Measurements from ENCODE around the gene SCGB1C2. TPM values are rescaled to one million over a fixed set of nuclear protein-coding genes. Genes with fewer than 3 reads are reported as not detected.
"Not testable (repeated sequence)": the region's sequence is repeated elsewhere in the genome, so short reads cannot be mapped to it uniquely, and the experiment has no call there.

Gene SCGB1C2
- total and polyA plus RNA-seq, 2 experiments from 2014 or later: not detected

- H3K27ac ChIP-seq; in situ Hi-C loops (cut with MboI); DNase-seq; H3K4me3 ChIP-seq; H3K4me2 ChIP-seq (ENCODE audit: unreplicated experiment); H3K36me3 ChIP-seq (ENCODE audit: low read depth); H3K79me2 ChIP-seq (ENCODE audit: insufficient read depth); H2AFZ ChIP-seq; H3K9me2 ChIP-seq (ENCODE audit: insufficient read depth); H3K9me3 ChIP-seq (ENCODE audit: low read depth); H4K20me1 ChIP-seq (ENCODE audit: insufficient read depth); H3K4me1 ChIP-seq (ENCODE audit: insufficient read depth); H3F3A ChIP-seq (ENCODE audit: insufficient read depth); H3K27me3 ChIP-seq (replicated peaks; ENCODE audit: insufficient read depth); H3K9ac ChIP-seq: not testable (repeated sequence)
- whole genome bisulfite sequencing, 2 experiments (ENCODE audit: low coverage in 1 of 2, low lambda C conversion rate in 2 of 2, missing lambda C conversion rate in 2 of 2): 2 to 4% methylated on average over 4 of the region's 4 CpGs
Measured at GRCh38 chr17:136531-136930, 838 bp upstream of the SCGB1C2 start.

GRCh38 chr17:139401-140205, 2.2 kb downstream of the SCGB1C2 start:
- H3F3A ChIP-seq (ENCODE audit: insufficient read depth); H3K9me2 ChIP-seq (ENCODE audit: insufficient read depth); H4K20me1 ChIP-seq (ENCODE audit: insufficient read depth); H3K4me2 ChIP-seq (ENCODE audit: unreplicated experiment); H3K27me3 ChIP-seq (replicated peaks; ENCODE audit: insufficient read depth); H3K4me3 ChIP-seq; H3K9ac ChIP-seq; DNase-seq; in situ Hi-C loops (cut with MboI); H3K36me3 ChIP-seq (ENCODE audit: low read depth); H3K4me1 ChIP-seq (ENCODE audit: insufficient read depth); H2AFZ ChIP-seq; H3K79me2 ChIP-seq (ENCODE audit: insufficient read depth); H3K27ac ChIP-seq; H3K9me3 ChIP-seq (ENCODE audit: low read depth): not testable (repeated sequence)
- WGBS, 2 experiments (ENCODE audit: low coverage in 1 of 2, low lambda C conversion rate in 2 of 2, missing lambda C conversion rate in 2 of 2): 45 to 50% methylated on average over 10 to 15 of the region's 22 CpGs

- TF ChIP-seq EZH2phosphoT487 (IDR thresholded peaks at IDR 0.05; ENCODE audit: insufficient read depth, low read depth): no peak
- TF ChIP-seq EZH2 (IDR thresholded peaks at IDR 0.05; ENCODE audit: insufficient read depth, poor library complexity, severe bottlenecking): no peak
- no peaks in the 10 kb centered on the region for H3K27me3 ChIP-seq (replicated peaks; ENCODE audit: insufficient read depth)
- DNase-seq: peak; percentile 59
- in situ Hi-C loops (cut with MboI): no loop called here
- H2AFZ ChIP-seq: no peak overlapping the region
- H3F3A ChIP-seq (ENCODE audit: insufficient read depth): 0 out of 2 replicates have a peak, but pooled peaks cover 9% of the 10 kb centered on the region
- no peak overlapping the region for H3K4me3 ChIP-seq
- H3K9me2 ChIP-seq (ENCODE audit: insufficient read depth): no peaks in the 10 kb centered on the region
- no peaks in the 10 kb centered on the region for H3K4me1 ChIP-seq (ENCODE audit: insufficient read depth)
- H3K79me2 ChIP-seq (ENCODE audit: insufficient read depth): no peaks in the 10 kb centered on the region
- H3K9ac ChIP-seq: no peak overlapping the region
- H3K4me2 ChIP-seq (ENCODE audit: unreplicated experiment): no peak overlapping the region
- WGBS, 2 experiments (ENCODE audit: low coverage in 1 of 2, low lambda C conversion rate in 2 of 2, missing lambda C conversion rate in 2 of 2): 88 to 92% methylated on average over 22 to 23 of the region's 23 CpGs
- H4K20me1 ChIP-seq (ENCODE audit: insufficient read depth): no peaks in the 10 kb centered on the region
- H3K36me3 ChIP-seq (ENCODE audit: low read depth): no peaks in the 10 kb centered on the region
- no peaks in the 10 kb centered on the region for H3K9me3 ChIP-seq (ENCODE audit: low read depth)
- H3K27ac ChIP-seq: no peak overlapping the region
Measured at GRCh38 chr17:142102-142661, 4.8 kb downstream of the SCGB1C2 start.

GRCh38 chr17:142876-143784, 5.8 kb downstream of the SCGB1C2 start:
- Histone ChIP-seq H4K20me1 (ENCODE audit: insufficient read depth) (no peaks in the 10 kb centered on the region), H2AFZ (0 out of 2 replicates have a peak overlapping the region, but pooled peaks have one; percentile 59), H3K9ac (no peak overlapping the region), H3K27ac (no peak overlapping the region), H3K9me2 (ENCODE audit: insufficient read depth) (no peaks in the 10 kb centered on the region), H3K9me3 (ENCODE audit: low read depth) (no peaks in the 10 kb centered on the region), H3K27me3 (replicated peaks; ENCODE audit: insufficient read depth) (no peaks in the 10 kb centered on the region), H3K79me2 (ENCODE audit: insufficient read depth) (no peaks in the 10 kb centered on the region), H3F3A (ENCODE audit: insufficient read depth) (0 out of 2 replicates have a peak, but pooled peaks cover 9% of the 10 kb centered on the region), H3K36me3 (ENCODE audit: low read depth) (no peaks in the 10 kb centered on the region), H3K4me2 (ENCODE audit: unreplicated experiment) (peak overlapping the region; percentile 51), H3K4me1 (ENCODE audit: insufficient read depth) (no peaks in the 10 kb centered on the region), H3K4me3 (no peak overlapping the region)
- no peak for TF ChIP-seq EZH2phosphoT487 (IDR thresholded peaks at IDR 0.05; ENCODE audit: insufficient read depth, low read depth)
- no peak for TF ChIP-seq EZH2 (IDR thresholded peaks at IDR 0.05; ENCODE audit: insufficient read depth, poor library complexity, severe bottlenecking)
- in situ Hi-C loops (cut with MboI): no loop called here
- 63 to 67% methylated on average over 20 to 23 of the region's 23 CpGs for WGBS, 2 experiments (ENCODE audit: low coverage in 1 of 2, low lambda C conversion rate in 2 of 2, missing lambda C conversion rate in 2 of 2)
- DNase-seq: no peak

Data from GM23248 (cell line).